Hepatocyte (in vitro differentiated cells): Measurements from ENCODE around the gene VIL1. TPM values are rescaled to one million over a fixed set of nuclear protein-coding genes. Genes with fewer than 3 reads are reported as not detected.

Source experiments
- DNase-seq: peaks from one replicate; pipeline ENCODE4 v3.0.0-alpha.2; 2016; ENCODE audit warnings: low spot score
- H2AFZ ChIP-seq: fragments of 200-600 bp; sonication (generic); 2 replicates; pipeline ENCODE4 v1.6.0; 2016; ENCODE audit warnings: antibody characterized with exemption, mild to moderate bottlenecking
- H3K27ac ChIP-seq: fragments of 200-600 bp; sonication (generic); 2 replicates; pipeline ENCODE4 v1.5.1; 2016; ENCODE audit warnings: mild to moderate bottlenecking
- H3K27me3 ChIP-seq: fragments of 200-600 bp; sonication (generic); 2 replicates; pipeline ENCODE4 v1.6.1; 2016
- H3K36me3 ChIP-seq: fragments of 200-600 bp; sonication (generic); replicated peaks from 2 replicates; pipeline ENCODE4 v1.5.1; 2016; ENCODE audit warnings: low read depth; ENCODE audit not compliant: insufficient read depth
- H3K4me1 ChIP-seq: fragments of 200-600 bp; sonication (generic); 2 replicates; pipeline ENCODE4 v1.5.1; 2016; ENCODE audit warnings: mild to moderate bottlenecking, moderate library complexity; ENCODE audit not compliant: insufficient read depth
- H3K4me2 ChIP-seq: fragments of 200-600 bp; sonication (generic); 2 replicates; pipeline ENCODE4 v1.6.0; 2016
- H3K4me3 ChIP-seq: fragments of 200-600 bp; sonication (generic); 2 replicates; pipeline ENCODE4 v1.5.1; 2016; ENCODE audit warnings: mild to moderate bottlenecking
- H3K79me2 ChIP-seq: fragments of 200-600 bp; sonication (generic); 2 replicates; pipeline ENCODE4 v1.6.0; 2017; ENCODE audit warnings: mild to moderate bottlenecking
- H3K9me2 ChIP-seq: fragments of 200-600 bp; sonication (generic); replicated peaks from 2 replicates; pipeline ENCODE4 v1.6.0; 2017; ENCODE audit warnings: mild to moderate bottlenecking; ENCODE audit not compliant: insufficient read depth
- H3K9me3 ChIP-seq: fragments of 200-600 bp; sonication (generic); 2 replicates; pipeline ENCODE4 v1.5.1; 2016; ENCODE audit warnings: low read depth, mild to moderate bottlenecking
- H4K20me1 ChIP-seq: fragments of 200-600 bp; sonication (generic); 2 replicates; pipeline ENCODE4 v1.6.0; 2016; ENCODE audit warnings: mild to moderate bottlenecking; ENCODE audit not compliant: insufficient read depth, poor library complexity, severe bottlenecking
- CTCF ChIP-seq: fragments of 200-600 bp; sonication (generic); IDR thresholded peaks from 2 replicates; pipeline ENCODE4 v1.5.1; 2016; ENCODE audit warnings: antibody characterized with exemption, mild to moderate bottlenecking; ENCODE audit not compliant: poor library complexity
- EZH2 ChIP-seq: fragments of 200-600 bp; sonication (generic); IDR thresholded peaks from 2 replicates; pipeline ENCODE4 v1.6.1; 2016; ENCODE audit warnings: antibody characterized with exemption, mild to moderate bottlenecking, borderline replicate concordance
- EZH2phosphoT487 ChIP-seq: fragments of 200-600 bp; sonication (generic); IDR thresholded peaks from one replicate; pipeline ENCODE4 v1.6.1; 2018; ENCODE audit warnings: antibody characterized with exemption, mild to moderate bottlenecking, low read depth, moderate library complexity; ENCODE audit not compliant: unreplicated experiment, severe bottlenecking
- WGBS: methylation state at CpG from one replicate; pipeline ENCODE4 v1.1.6; 2016; ENCODE audit warnings: low lambda C conversion rate; ENCODE audit errors: missing lambda C conversion rate; 5-methylcytosine and 5-hydroxymethylcytosine counted together
- polyA plus RNA-seq: library from polyadenylated mRNA; unstranded; fragments of >200 nt; fragmentation: Nextera tagmentation; extraction: Ambion mirVana; gene quantifications from 2 replicates; pipeline ENCODE4 v1.2.1, GENCODE V29; 2016
- total RNA-seq: library from RNA; depleted of rRNA; stranded (reverse); fragments of >200 nt; gene quantifications from 2 replicates; pipeline ENCODE4 v1.2.3, GENCODE V29; 2014

The VIL1 gene
- total and polyA plus RNA-seq, 2 experiments from 2014 or later, result 160 to 261 TPM

- H3K4me2 ChIP-seq, result peak overlapping the region; percentile 82
- H3K27ac ChIP-seq, result peak overlapping the region; percentile 88
- peaks cover 11% of the 10 kb centered on the region for H3K79me2 ChIP-seq
- H4K20me1 ChIP-seq, result no peaks in the 10 kb centered on the region
- H3K9me3 ChIP-seq, result no peaks in the 10 kb centered on the region
- H3K4me1 ChIP-seq, result peaks cover 43% of the 10 kb centered on the region
- H2AFZ ChIP-seq, result peak overlapping the region; percentile 11
- H3K36me3 ChIP-seq, result no peaks in the 10 kb centered on the region
- TF ChIP-seq EZH2phosphoT487 (no peak), EZH2 (no peak), CTCF (no peak)
- peak overlapping the region; percentile 27 for H3K4me3 ChIP-seq
- peak; percentile 50 for DNase-seq
- 31% methylated on average over 13 of the region's 13 CpGs for WGBS
- H3K27me3 ChIP-seq, result no peaks in the 10 kb centered on the region
- H3K9me2 ChIP-seq, result no peaks in the 10 kb centered on the region
Measured at GRCh38 chr2:218406949-218407618, 11.8 kb upstream of the VIL1 start.

DNA sequence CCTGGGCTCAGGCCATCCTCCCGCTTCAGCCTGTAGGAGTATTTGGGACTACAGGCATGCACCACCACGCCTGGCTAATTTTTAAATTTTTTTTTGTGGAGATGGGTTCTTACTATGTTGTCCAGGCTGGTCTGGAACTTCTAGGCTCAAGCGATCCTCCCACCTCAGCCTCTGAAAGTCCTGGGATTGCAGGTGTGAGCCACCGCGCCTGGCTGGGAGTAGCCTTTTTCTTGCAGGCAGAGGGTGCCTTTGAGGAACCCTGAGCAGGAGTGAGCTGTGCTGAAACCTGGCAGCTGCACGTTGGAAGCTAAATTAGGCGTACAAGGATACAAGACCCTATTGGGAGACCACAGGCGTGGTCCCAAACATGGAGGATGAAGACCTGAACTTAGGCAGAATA, 11.2 kb upstream of the VIL1 start:
- Histone ChIP-seq H2AFZ (no peak overlapping the region), H3K9me2 (no peaks in the 10 kb centered on the region), H3K79me2 (peaks cover 4% of the 10 kb centered on the region), H3K4me3 (no peak overlapping the region), H3K4me2 (peak overlapping the region; percentile 82), H3K27me3 (no peaks in the 10 kb centered on the region), H4K20me1 (no peaks in the 10 kb centered on the region), H3K9me3 (no peaks in the 10 kb centered on the region), H3K27ac (peak overlapping the region; percentile 88), H3K36me3 (no peaks in the 10 kb centered on the region), H3K4me1 (peaks cover 38% of the 10 kb centered on the region)
- no peak for DNase-seq
- TF ChIP-seq CTCF (no peak), EZH2phosphoT487 (no peak), EZH2 (no peak)
- WGBS, result 90% methylated on average over 8 of the region's 8 CpGs

DNA sequence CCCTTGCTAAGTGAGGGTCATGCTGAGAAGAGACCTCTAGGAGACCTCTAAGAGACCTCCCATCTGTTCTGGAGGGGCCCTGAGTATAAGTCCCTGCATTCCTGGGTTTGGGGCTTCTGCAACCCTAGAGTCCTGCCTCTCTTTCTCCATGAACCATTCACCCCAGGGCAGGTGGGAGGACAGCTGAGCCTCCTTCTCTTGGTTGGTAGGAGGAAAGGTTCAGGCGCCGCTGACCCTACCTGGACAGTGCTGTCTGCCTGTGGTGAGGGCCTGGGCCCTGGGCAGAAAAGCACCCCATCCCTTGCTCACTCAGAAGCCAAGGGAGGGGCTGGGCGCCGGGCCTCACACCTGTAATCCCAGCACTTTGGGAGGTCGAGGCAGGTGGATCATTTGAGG, 604 bp upstream of the VIL1 start:
- no peaks in the 10 kb centered on the region for H3K36me3 ChIP-seq
- H3K4me2 ChIP-seq, result peak overlapping the region; percentile 24
- H2AFZ ChIP-seq, result no peak overlapping the region
- H3K4me3 ChIP-seq, result no peak overlapping the region
- DNase-seq, result no peak
- 90% methylated on average over 5 of the region's 5 CpGs for WGBS
- peak overlapping the region; percentile 92 for H3K27ac ChIP-seq
- H3K27me3 ChIP-seq, result no peaks in the 10 kb centered on the region
- peaks cover 33% of the 10 kb centered on the region for H3K79me2 ChIP-seq
- no peaks in the 10 kb centered on the region for H3K9me3 ChIP-seq
- H4K20me1 ChIP-seq, result peaks cover 6% of the 10 kb centered on the region
- no peaks in the 10 kb centered on the region for H3K9me2 ChIP-seq
- TF ChIP-seq EZH2, result no peak
- no peak for TF ChIP-seq CTCF
- no peak for TF ChIP-seq EZH2phosphoT487
- peaks cover 12% of the 10 kb centered on the region for H3K4me1 ChIP-seq
